ENCODE measurements around the gene AVP. TPM values are rescaled to one million over a fixed set of nuclear protein-coding genes. Genes with fewer than 3 reads are reported as not detected.
"Not testable (repeated sequence)": the region's sequence is repeated elsewhere in the genome, so short reads cannot be mapped to it uniquely, and the experiment has no call there.

AVP gene
- total RNA-seq, 1 donor from 2014 or later, result not detected

- no peak overlapping the region for H3K4me3 ChIP-seq (ENCODE audit: low read depth, low read length)
- no peak for DNase-seq (ENCODE audit: low read depth)
- TF ChIP-seq CTCF (conservative IDR thresholded peaks at IDR 0.05; ENCODE audit: low read depth, low read length), result no peak
Measured at GRCh38 chr20:3081641-3082040, 2.9 kb downstream of the AVP start.

- H3K4me3 ChIP-seq (ENCODE audit: low read depth, low read length), result no peak overlapping the region
- no peak for TF ChIP-seq CTCF (conservative IDR thresholded peaks at IDR 0.05; ENCODE audit: low read depth, low read length)
- DNase-seq (ENCODE audit: low read depth), result no peak
Measured at GRCh38 chr20:3080939-3081388, 3.6 kb downstream of the AVP start.

GRCh38 chr20:3077618-3078134 is 6.8 kb downstream of the AVP start:
- no peak for DNase-seq (ENCODE audit: low read depth)
- H3K4me3 ChIP-seq (ENCODE audit: low read depth, low read length), result no peak overlapping the region
- no peak for TF ChIP-seq CTCF (conservative IDR thresholded peaks at IDR 0.05; ENCODE audit: low read depth, low read length)

GRCh38 chr20:3075315-3075714 is 9.2 kb downstream of the AVP start:
- DNase-seq (ENCODE audit: low read depth); H3K4me3 ChIP-seq (ENCODE audit: low read depth, low read length): not testable (repeated sequence)

- no peak overlapping the region for H3K4me3 ChIP-seq (ENCODE audit: low read depth, low read length)
- no peak for DNase-seq (ENCODE audit: low read depth)
- no peak for TF ChIP-seq CTCF (conservative IDR thresholded peaks at IDR 0.05; ENCODE audit: low read depth, low read length)
Measured at GRCh38 chr20:3074812-3075211, 9.7 kb downstream of the AVP start.

GRCh38 chr20:3073251-3073643 is 11.3 kb downstream of the AVP start:
- H3K4me3 ChIP-seq (ENCODE audit: low read depth, low read length); DNase-seq (ENCODE audit: low read depth): not testable (repeated sequence)

GRCh38 chr20:3072530-3073250 is 11.8 kb downstream of the AVP start:
- DNase-seq (ENCODE audit: low read depth), result no peak
- TF ChIP-seq CTCF (conservative IDR thresholded peaks at IDR 0.05; ENCODE audit: low read depth, low read length), result no peak
- no peak overlapping the region for H3K4me3 ChIP-seq (ENCODE audit: low read depth, low read length)
